ENCODE data around the gene GIPR. TPM values are rescaled to one million over a fixed set of nuclear protein-coding genes. Genes with fewer than 3 reads are reported as not detected.
"Not testable (repeated sequence)": the region's sequence is repeated elsewhere in the genome, so short reads cannot be mapped to it uniquely, and the experiment has no call there.

The GIPR gene
- total RNA-seq, 4 donors from 2014 or later: not detected

DNA sequence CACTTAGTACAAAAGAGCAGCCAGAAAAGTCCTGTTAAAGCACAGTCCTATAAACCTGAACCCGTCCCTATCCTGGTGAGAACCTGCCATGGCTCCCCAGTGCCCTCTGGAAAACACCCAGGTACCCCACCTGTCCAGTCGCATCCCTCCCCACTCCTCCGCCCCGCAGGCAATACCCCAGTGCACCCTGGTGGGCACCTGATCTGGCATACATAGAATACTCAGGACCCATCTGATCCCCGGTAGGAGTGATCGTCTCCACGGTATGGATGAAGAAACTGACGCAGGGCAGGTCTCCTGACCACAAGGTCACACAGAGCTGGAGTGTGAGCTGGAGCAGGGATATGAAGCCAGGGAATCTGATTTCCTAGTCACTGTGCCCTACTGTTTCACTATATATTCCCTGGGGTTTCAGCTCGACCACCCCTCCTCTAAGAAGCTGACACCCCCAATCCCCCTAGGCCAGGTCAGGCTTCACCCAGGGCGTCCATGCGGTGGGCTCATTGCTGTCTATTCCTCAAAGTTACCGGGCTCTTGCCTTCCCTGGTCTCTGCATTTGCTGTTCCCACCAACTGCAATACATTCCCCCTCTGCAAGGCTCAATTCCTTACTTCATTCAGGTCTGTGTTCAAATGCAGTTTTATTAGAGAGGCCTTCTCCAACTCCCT is 50.1 kb downstream of the GIPR start:
- DNase-seq (ENCODE audit: extremely low spot score): no peak
- Histone ChIP-seq H3K27me3 (no peaks in the 10 kb centered on the region), H3K4me1 (peaks cover 10 to 32% (median 24%) of the 10 kb centered on the region in 4 donors), H3K27ac (replicated peaks in 1 of 4) (peak overlapping the region; percentile 89 to 95 (median 92)), H3K9me3 (no peaks in the 10 kb centered on the region), H3K36me3 (peaks cover 2 to 24% (median 14%) of the 10 kb centered on the region in 4 donors), H3K4me3 (peak overlapping the region; percentile 55 to 81 (median 70))
- TF ChIP-seq POLR2AphosphoS5 (IDR thresholded peaks at IDR 0.05): no peak
- intact Hi-C loops (cut with DNase I): loop anchor here (2.0 kb wide), 1 partner anchor 49 kb away; no protein-coding TSS in a partner anchor
- 51% methylated on average over 10 of the region's 12 CpGs for WGBS

- peaks cover 0 to 26% (median 14%) of the 10 kb centered on the region in 4 donors for H3K36me3 ChIP-seq
- H3K27ac ChIP-seq (replicated peaks in 1 of 4); DNase-seq (ENCODE audit: extremely low spot score); H3K27me3 ChIP-seq; intact Hi-C loops (cut with DNase I); H3K4me3 ChIP-seq; H3K9me3 ChIP-seq: not testable (repeated sequence)
- WGBS: 99% methylated on average over 11 of the region's 11 CpGs
- H3K4me1 ChIP-seq: peaks cover 10 to 32% (median 24%) of the 10 kb centered on the region in 4 donors
These were observed 52.0 kb downstream of the GIPR start for GRCh38 chr19:45720065-45720464.

- H3K4me3 ChIP-seq; H3K9me3 ChIP-seq; DNase-seq (ENCODE audit: extremely low spot score); H3K27me3 ChIP-seq; H3K27ac ChIP-seq (replicated peaks in 1 of 4); intact Hi-C loops (cut with DNase I): not testable (repeated sequence)
- 97% methylated on average over 18 of the region's 18 CpGs for WGBS
- H3K4me1 ChIP-seq: peaks cover 11 to 34% (median 25%) of the 10 kb centered on the region in 4 donors
- H3K36me3 ChIP-seq: peaks cover 0 to 12% (median 0%) of the 10 kb centered on the region in 4 donors
These were observed 60.7 kb downstream of the GIPR start for GRCh38 chr19:45728683-45729082.

GRCh38 chr19:45729800-45730290 is 61.8 kb downstream of the GIPR start:
- intact Hi-C loops (cut with DNase I): no loop called here
- WGBS: 10% methylated on average over 10 of the region's 10 CpGs
- no peaks in the 10 kb centered on the region for H3K9me3 ChIP-seq
- H3K36me3 ChIP-seq: peaks cover 0 to 12% (median 0%) of the 10 kb centered on the region in 4 donors
- H3K27ac ChIP-seq (replicated peaks in 1 of 4): peak overlapping the region; percentile 73 to 85 (median 78)
- no peaks in the 10 kb centered on the region for H3K27me3 ChIP-seq
- peaks cover 11 to 34% (median 25%) of the 10 kb centered on the region in 4 donors for H3K4me1 ChIP-seq
- DNase-seq (ENCODE audit: extremely low spot score): no peak
- peak overlapping the region; percentile 69 to 85 (median 79) for H3K4me3 ChIP-seq
- TF ChIP-seq EP300 (IDR thresholded peaks at IDR 0.05) (no peak), CTCF (IDR thresholded peaks at IDR 0.05) (no peak), POLR2AphosphoS5 (IDR thresholded peaks at IDR 0.05) (no peak), POLR2A (IDR thresholded peaks at IDR 0.05; ENCODE audit: low read depth) (no peak)

- intact Hi-C loops (cut with DNase I): no loop called here
- Histone ChIP-seq H3K27me3 (no peaks in the 10 kb centered on the region), H3K36me3 (peaks cover 0 to 6% (median 0%) of the 10 kb centered on the region in 4 donors), H3K27ac (replicated peaks in 1 of 4) (peak within 1 kb of the TSS; percentile 73 to 85 (median 78)), H3K9me3 (no peaks in the 10 kb centered on the region), H3K4me3 (peak within 1 kb of the TSS; percentile 69 to 85 (median 79)), H3K4me1 (peaks cover 11 to 34% (median 25%) of the 10 kb centered on the region in 4 donors)
- peak; percentile 99 for DNase-seq (ENCODE audit: extremely low spot score)
- TF ChIP-seq POLR2AphosphoS5 (IDR thresholded peaks at IDR 0.05): peak; percentile 93 to 99
- TF ChIP-seq EP300 (IDR thresholded peaks at IDR 0.05): no peak
- peak; percentile 63 for TF ChIP-seq POLR2A (IDR thresholded peaks at IDR 0.05; ENCODE audit: low read depth)
- TF ChIP-seq CTCF (IDR thresholded peaks at IDR 0.05): peak in 1 of 3 experiments; percentile 28
- whole genome bisulfite sequencing: under 1% methylated on average over 48 of the region's 48 CpGs
These were observed 62.6 kb downstream of the GIPR start, which contains the start of gene FBXO46 for GRCh38 chr19:45730368-45731288. Gene FBXO46 (minus strand): TSS chr19:45730896. CDS start chr19:45713495, 17,401 bp downstream.

Small RNAs within 50 kb of the gene (small RNA-seq; reads per million reads assigned to genes)
- gene MIR642A (0 reads per million in 3 donors), gene RN7SL836P (0 to 0.17 (median 0.08) reads per million in 3 donors)

Other genes with a start within 250 kb of the GIPR start
- gene ERCC1, start 244.3 kb upstream of the GIPR start, total RNA-seq: 100 to 1,000 TPM in 1 of 4 donors, 10 to 100 TPM in 3; 62.8 to 102 (median 69.3) TPM
- 10 to 100 TPM in 2 of 4 donors, 1 to 10 TPM in 2; 2.2 to 25.2 (median 6.9) TPM for gene FOSB, start 200.2 kb upstream of the GIPR start, total RNA-seq
- gene RTN2, start 171.2 kb upstream of the GIPR start, total RNA-seq: 10 to 100 TPM in 3 of 4 donors, 1 to 10 TPM in 1; 7.0 to 23.6 (median 17.2) TPM
- gene PPM1N, start 169.8 kb upstream of the GIPR start, total RNA-seq: 1 to 10 TPM; 1.6 to 3.8 (median 3.0) TPM
- gene VASP, start 160.7 kb upstream of the GIPR start, total RNA-seq: 100 to 1,000 TPM; 172 to 321 (median 210) TPM
- 10 to 100 TPM in 2 of 4 donors, 1 to 10 TPM in 2; 6.2 to 20.0 (median 13.8) TPM for gene OPA3, start 83.4 kb upstream of the GIPR start, total RNA-seq
- 1 to 10 TPM in 3 of 4 donors, under 1 TPM in 1; 0.42 to 6.6 (median 4.8) TPM for gene GPR4, start 66.0 kb upstream of the GIPR start, total RNA-seq
- gene EML2, start 28.8 kb upstream of the GIPR start, total RNA-seq: 10 to 100 TPM; 12.0 to 28.4 (median 18.3) TPM
- gene SNRPD2, start 23.7 kb downstream of the GIPR start, total RNA-seq: 100 to 1,000 TPM; 107 to 167 (median 139) TPM
- 1 to 10 TPM; 4.6 to 6.8 (median 6.0) TPM for gene QPCTL, start 24.4 kb downstream of the GIPR start, total RNA-seq
- 10 to 100 TPM in 3 of 4 donors, 1 to 10 TPM in 1; 8.6 to 27.7 (median 18.2) TPM for gene FBXO46, start 62.7 kb downstream of the GIPR start, total RNA-seq
- gene MEIOSIN, start 65.2 kb downstream of the GIPR start, total RNA-seq: not detected
- gene SIX5, start 101.0 kb downstream of the GIPR start, total RNA-seq: 10 to 100 TPM; 18.2 to 39.9 (median 28.8) TPM
- gene DMPK, start 114.3 kb downstream of the GIPR start, total RNA-seq: 100 to 1,000 TPM; 247 to 487 (median 347) TPM
- 10 to 100 TPM; 56.0 to 88.7 (median 63.3) TPM for gene DMWD, start 124.6 kb downstream of the GIPR start, total RNA-seq
- under 1 TPM in 1 of 4 donors, not detected in 3; 0.11 TPM for gene RSPH6A, start 147.1 kb downstream of the GIPR start, total RNA-seq
- gene SYMPK, start 194.9 kb downstream of the GIPR start, total RNA-seq: 10 to 100 TPM; 22.0 to 44.2 (median 36.6) TPM
- not detected for gene FOXA3, start 196.1 kb downstream of the GIPR start, total RNA-seq
- gene IRF2BP1, start 217.9 kb downstream of the GIPR start, total RNA-seq: 10 to 100 TPM; 22.4 to 58.7 (median 44.2) TPM
- 1 to 10 TPM; 3.8 to 7.9 (median 6.0) TPM for gene MYPOP, start 234.4 kb downstream of the GIPR start, total RNA-seq
- not detected for gene NANOS2, start 246.6 kb downstream of the GIPR start, total RNA-seq

Measured in esophagus muscularis mucosa (tissue), 4 donors.